ENCODE data around the gene KRTAP5-4.
"Not testable (repeated sequence)": the region's sequence is repeated elsewhere in the genome, so short reads cannot be mapped to it uniquely, and the experiment has no call there.

The KRTAP5-4 gene

DNA sequence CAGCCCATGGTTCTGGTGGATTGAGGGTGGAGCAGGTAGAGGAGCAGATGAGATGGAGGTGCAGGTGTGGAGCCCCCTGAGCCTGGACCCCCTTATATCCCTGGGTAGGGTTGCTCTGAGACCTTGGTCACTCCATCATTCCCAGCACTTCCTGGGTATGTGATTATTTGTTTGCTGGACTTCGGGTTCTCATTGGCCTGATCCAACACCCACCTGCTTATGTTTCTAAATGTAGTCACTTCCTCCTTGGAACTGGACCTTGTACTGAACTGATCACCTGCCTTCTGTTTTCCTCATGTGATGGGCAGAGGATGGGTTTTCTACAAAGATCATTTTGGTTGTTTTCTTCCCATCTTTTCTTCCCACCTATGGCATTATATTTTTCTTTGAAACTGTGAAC is at the start of gene KRTAP5-4:
Gene KRTAP5-4 (minus strand): TSS at position 53 of the 400 bp plus-strand sequence. CDS start 45 bp downstream, at position 8.
- no peak for DNase-seq (ENCODE audit: low read depth in 2 of 3, low spot score in 1 of 3)

- no peak for DNase-seq (ENCODE audit: low read depth in 2 of 3, low spot score in 1 of 3)
Measured at GRCh38 chr11:1671658-1672057, 49.7 kb upstream of the KRTAP5-4 start.

DNA sequence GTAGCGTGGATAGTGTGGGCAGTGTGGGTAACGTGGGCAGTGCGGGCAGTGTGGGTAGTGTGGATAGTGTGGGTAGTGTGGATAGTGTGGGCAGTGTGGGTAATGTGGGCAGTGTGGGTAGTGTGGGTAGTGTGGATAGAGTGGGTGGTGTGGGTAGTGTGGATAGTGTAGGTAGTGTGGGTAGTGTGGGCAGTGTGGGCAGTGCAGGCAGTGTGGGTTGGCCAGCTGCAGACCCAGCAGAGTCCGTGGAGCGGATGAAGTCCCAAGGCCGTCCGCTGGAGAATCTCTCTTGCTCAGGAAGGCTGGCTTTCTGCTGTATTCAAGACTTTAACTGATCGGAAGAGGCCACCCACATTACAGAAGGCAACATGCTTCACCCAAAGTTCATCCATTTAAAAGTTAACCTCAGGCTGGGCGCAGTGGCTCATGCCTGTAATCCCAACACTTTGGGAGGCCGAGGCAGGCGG is 49.0 kb upstream of the KRTAP5-4 start:
- DNase-seq (ENCODE audit: low read depth in 2 of 3, low spot score in 1 of 3) = no peak

GRCh38 chr11:1670457-1670856 is 48.5 kb upstream of the KRTAP5-4 start:
- not testable (repeated sequence) for DNase-seq (ENCODE audit: low read depth in 2 of 3, low spot score in 1 of 3)

- DNase-seq (ENCODE audit: low read depth in 2 of 3, low spot score in 1 of 3) = no peak
Measured at GRCh38 chr11:1669546-1670218, 47.7 kb upstream of the KRTAP5-4 start.

GRCh38 chr11:1668911-1669473 is 47.1 kb upstream of the KRTAP5-4 start:
- DNase-seq (ENCODE audit: low read depth in 2 of 3, low spot score in 1 of 3) = no peak

GRCh38 chr11:1667906-1668305 is 46.0 kb upstream of the KRTAP5-4 start:
- DNase-seq (ENCODE audit: low read depth in 2 of 3, low spot score in 1 of 3) = no peak

GRCh38 chr11:1667121-1667850 is 45.3 kb upstream of the KRTAP5-4 start:
- DNase-seq (ENCODE audit: low read depth in 2 of 3, low spot score in 1 of 3) = no peak

- DNase-seq (ENCODE audit: low read depth in 2 of 3, low spot score in 1 of 3) = no peak
Measured at GRCh38 chr11:1665313-1665712, 43.4 kb upstream of the KRTAP5-4 start.

GRCh38 chr11:1662699-1663283 is 40.9 kb upstream of the KRTAP5-4 start:
- not testable (repeated sequence) for DNase-seq (ENCODE audit: low read depth in 2 of 3, low spot score in 1 of 3)

DNA sequence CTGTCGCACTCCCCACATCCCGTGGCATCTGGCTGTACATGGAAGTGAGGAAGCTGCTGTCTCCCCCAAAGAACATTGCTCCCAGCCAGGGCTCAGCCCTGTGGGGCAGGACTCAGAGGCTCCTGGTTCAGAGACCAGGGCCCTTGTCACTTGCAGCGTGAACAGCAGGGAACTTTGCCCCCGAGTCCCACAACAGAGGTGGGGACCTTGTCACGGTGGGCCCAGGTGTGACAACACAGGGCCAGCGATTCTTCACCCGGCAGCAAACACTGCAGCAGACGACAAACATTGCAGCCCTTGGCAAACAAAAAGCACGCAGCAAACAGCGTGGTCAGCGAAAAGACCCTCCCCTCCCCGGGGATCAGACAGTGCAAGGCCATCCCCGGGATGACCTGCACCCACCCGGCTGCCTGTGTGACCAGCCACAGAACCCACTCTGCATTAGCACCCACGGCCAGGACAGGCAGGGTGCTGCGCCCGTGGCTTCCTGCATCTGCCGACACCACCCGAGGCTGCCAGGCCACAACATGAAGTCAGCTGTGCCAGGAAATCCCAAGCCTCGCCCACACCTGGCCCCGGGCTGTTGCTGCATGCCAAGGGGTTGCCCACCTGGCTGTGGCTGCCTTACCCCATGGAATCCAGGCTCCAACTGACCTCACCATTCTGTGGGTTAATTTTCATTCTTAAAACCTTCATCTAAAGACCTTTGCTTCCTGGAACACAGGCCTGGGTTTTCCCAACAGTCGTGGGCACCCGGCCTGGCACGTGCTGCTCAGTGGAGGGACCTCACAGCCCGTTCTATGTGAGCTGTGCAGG is 39.7 kb upstream of the KRTAP5-4 start:
- DNase-seq (ENCODE audit: low read depth in 2 of 3, low spot score in 1 of 3) = not testable (repeated sequence)

- DNase-seq (ENCODE audit: low read depth in 2 of 3, low spot score in 1 of 3) = no peak
Measured at GRCh38 chr11:1660111-1660867, 38.4 kb upstream of the KRTAP5-4 start.

- DNase-seq (ENCODE audit: low read depth in 2 of 3, low spot score in 1 of 3) = no peak
Measured at GRCh38 chr11:1659506-1659905, 37.6 kb upstream of the KRTAP5-4 start.

DNA sequence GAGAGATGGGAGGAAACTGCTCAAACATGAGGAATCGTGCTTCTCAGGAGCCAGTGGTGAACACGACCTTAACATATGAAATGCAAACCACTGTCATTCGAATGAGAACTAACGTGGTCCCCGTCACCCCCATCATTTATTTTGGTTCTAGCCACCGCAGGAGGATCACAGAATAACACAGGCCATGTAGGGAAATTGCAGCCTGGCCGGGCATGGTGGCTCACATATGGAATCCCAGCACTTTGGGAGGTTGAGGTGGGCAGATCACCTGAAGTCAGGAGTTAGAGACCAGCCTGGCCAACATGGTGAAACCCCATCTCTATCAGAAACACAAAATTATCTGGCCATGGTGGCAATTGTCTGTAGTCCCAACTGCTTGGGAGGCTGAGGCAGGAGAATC is 34.7 kb upstream of the KRTAP5-4 start:
- DNase-seq (ENCODE audit: low read depth in 2 of 3, low spot score in 1 of 3) = no peak

GRCh38 chr11:1656061-1656441 is 34.1 kb upstream of the KRTAP5-4 start:
- no peak for DNase-seq (ENCODE audit: low read depth in 2 of 3, low spot score in 1 of 3)

DNA sequence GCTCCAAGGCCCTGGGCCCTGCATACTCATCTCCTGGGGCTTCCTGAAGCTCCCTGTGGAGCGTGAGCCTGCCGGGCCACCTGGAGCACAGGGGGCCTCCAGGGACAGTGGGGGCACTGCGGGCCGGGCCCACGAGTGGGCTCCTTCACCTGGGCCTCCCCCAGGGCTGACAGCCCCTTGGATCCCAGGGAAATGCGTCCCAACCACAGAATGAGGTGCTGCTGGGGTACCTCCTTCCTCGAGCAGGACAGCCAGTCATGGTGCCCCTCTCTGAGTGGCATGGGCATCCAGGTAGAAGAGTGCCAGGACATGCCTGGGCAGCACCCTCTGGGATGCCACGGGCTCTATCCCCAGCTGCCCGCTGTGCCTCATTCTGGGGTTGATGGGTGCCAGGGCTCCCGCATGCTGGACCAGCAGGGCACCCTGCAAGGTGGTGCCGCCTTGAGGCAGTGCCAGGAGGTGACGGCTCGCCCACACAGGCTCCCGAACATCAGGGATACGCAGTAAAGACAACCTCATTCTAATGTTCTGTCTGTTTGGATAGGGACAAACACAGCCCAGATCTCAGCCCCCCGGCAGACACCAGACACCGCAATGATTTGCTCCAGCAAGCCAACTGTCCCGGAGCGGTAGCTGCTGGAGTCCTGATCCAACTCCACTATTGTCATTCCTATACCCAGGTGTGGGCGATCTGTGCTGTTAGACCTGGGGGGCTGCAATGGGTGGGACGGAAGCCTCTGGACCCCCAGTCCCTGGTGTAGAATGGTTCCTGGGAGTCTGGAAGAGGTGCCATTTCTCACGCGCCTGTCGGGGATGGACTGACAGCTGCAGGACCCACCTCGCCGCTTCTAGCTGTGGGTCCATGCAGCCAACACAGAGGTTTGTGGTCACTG is 33.5 kb upstream of the KRTAP5-4 start:
- no peak for DNase-seq (ENCODE audit: low read depth in 2 of 3, low spot score in 1 of 3)

DNA sequence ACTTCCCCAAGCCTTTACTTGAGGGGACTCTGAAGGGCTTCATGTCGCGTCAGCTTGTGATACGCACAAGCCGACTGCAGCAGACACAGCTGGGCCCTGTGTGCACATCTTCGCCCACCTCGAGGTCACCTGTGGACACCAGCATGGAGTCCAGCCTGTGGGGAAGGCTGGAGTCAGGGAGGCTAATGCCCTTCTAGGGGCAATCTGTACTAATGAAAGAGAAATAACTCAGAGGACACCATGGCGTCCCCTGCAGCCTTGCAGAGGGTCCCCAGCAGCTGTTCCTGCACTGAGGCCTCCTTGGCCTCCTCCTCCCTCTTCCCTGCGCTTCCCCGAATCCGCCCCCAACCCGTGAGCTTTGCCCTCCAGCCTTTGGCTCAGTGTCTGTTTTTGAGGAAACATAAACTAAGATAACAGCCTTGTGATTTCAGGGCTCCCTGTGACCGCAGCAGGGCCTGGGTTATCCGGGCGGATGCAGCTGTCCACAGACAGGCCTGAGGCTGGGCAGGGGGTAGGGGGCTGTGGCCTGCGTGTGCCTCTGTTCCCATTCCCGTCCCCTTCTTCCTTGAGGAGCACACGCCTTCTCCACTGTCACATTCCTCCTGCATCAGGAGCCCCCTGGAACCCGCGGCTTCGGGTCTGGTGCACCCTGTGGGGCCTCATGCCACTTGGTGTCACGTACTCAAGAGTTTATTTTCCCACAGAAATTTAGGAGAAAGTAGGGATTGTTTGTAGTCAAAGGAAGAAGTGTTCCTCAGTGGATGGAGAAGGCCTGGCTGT is 32.6 kb upstream of the KRTAP5-4 start:
- DNase-seq (ENCODE audit: low read depth in 2 of 3, low spot score in 1 of 3) = no peak

DNA sequence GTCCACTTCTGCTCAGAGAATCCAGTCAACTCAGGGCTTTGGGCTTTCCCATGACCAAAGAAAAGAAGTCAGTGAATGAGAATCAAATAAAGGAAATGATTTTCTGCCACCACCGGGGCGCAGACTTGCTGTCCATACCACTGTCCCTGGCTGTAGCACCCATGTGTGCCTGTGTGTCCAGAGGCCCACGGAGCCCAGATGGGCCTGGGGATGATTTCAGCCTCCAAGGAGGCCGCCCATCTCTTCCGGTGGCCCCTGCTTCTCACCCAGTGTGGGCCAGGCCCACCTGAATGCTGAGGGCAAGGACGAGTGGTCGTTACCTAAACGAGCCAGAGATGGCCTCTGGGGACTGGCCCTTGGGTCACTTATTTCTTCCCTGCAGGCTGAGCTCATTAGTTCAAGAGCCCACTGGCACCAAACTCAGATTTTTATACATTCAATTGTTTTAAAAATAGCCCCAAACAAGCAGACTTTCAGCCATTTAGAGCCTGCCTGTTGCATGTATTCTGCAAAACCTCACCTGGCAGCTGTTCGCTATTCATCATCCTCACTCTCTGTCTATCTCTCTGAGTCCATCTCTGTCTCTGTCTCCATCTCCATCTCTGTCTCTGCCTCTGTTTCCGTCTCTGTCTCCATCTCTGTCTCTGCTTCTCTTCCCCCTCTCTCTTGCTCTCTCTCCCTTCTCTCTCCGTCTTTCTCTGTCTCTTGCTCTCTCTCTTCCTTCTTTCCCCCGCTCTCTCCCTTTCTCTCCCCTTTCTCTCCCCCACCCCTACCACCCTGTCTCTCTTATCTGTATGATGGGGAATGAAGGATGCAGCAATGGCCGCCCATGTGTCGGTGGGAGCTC is 31.8 kb upstream of the KRTAP5-4 start:
- DNase-seq (ENCODE audit: low read depth in 2 of 3, low spot score in 1 of 3) = no peak
